GM21381 (cell line): ENCODE data around the gene LPA.
"Not testable (repeated sequence)": the region's sequence is repeated elsewhere in the genome, so short reads cannot be mapped to it uniquely, and the experiment has no call there.

ENCODE experiments used
- ATAC-seq: cut with Tn5 transposase; IDR thresholded peaks from one replicate; pipeline ENCODE4 v1.9.1; 2021; ENCODE audit warnings: mild to moderate bottlenecking, moderate library complexity; ENCODE audit not compliant: unreplicated experiment

The LPA gene

DNA sequence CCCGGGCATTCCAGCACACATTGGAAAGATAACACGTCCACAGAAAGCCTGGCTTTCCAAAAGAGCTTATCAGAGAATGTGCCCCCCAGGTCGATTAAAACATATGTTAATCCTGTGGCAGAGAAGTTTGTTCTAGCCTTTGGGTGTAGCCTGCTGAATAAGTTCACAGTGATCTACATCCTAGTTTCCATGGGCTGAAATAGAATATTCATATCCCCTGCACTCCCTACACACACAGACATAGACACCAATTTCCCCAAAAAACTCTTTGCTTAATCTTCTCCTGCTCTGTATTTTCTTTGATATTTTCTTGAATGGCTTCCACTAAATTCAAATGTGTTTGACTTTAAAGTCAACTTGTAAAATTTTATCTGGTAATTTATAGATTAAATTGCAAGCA is 1.6 kb downstream of the LPA start:
- no peak for ATAC-seq

DNA sequence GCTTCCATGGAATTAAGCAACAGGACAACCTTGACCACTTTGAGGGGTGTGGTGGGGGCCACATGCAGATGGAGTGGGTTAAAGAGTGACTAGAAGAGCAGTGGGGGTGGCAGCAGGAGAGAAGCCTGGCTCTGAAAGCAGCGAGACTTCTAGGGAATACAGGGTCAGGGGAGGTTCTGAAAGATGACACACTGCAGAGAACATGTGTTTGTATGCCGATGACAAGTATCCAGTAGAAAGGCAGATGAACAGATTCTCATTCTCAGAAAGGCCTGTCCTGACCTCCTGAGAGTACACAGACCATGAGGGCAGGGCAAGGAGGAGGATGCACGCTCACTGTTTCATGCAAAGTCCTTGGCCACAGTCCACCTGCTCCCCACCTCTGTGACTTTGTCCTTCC is 2.9 kb downstream of the LPA start:
- no peak for ATAC-seq

DNA sequence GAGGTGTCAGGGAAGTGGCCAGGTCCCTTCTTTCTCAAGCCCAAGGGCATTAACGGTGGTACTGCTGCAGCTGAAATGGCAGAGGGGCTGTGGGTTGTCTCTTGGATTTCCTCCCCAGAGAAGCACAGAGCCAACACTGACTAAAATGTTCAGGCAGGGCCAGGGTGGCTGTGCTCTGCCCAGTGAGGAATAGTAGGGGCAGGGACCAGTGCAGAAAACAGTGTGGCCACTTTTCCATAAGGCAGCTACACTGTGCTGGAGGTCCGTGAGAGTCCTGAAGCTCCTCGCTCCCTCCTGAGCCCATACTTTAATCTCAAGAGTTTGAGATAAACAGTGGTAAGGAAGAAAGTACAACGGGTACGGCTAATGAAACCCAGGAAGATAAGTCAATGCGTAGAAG is 4.5 kb downstream of the LPA start:
- ATAC-seq: no peak

- no peak for ATAC-seq
Observed at GRCh38 chr6:160634706-160635105, 29.4 kb downstream of the LPA start.

- no peak for ATAC-seq
Observed at GRCh38 chr6:160595838-160596832, 67.9 kb downstream of the LPA start.

DNA sequence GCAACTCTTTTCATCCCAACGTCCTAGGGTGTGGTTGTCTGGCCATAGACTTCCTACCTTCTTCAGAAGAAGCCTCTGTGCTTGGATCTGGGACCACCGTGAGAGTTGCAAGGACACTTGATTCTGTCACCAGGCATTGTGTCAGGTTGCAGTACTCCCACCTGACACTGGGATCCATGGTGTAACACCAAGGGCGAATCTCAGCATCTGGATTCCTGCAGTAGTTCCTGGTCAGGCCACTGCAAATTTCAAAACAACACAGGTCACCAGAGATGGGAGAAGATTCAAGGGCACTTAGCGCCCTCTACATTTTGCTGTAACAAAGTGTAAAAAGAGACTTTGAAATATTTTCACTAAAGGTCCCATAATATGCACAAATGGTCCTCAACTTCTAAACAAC is 68.8 kb downstream of the LPA start:
- not testable (repeated sequence) for ATAC-seq

DNA sequence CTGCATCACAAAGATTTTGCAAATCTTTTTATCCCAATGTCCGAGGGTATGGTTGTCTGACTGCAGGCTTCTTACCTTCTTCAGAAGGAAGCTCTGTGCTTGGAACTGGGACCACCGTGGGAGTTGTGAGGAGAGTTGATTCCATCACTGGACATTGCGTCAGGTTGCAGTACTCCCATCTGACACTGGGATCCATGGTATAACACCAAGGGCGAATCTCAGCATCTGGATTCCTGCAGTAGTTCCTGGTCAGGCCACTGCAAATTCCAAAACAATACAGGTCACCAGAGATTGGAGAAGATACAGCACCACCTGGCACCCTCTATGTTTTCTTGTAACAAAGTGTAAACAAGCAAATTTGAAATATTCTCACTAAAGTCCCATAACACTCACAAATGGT is 77.7 kb downstream of the LPA start:
- no peak for ATAC-seq

- ATAC-seq: no peak
Observed at GRCh38 chr6:160583794-160584193, 80.3 kb downstream of the LPA start.

- ATAC-seq: no peak
Observed at GRCh38 chr6:160581406-160581805, 82.7 kb downstream of the LPA start.

GRCh38 chr6:160578515-160578914 is 85.6 kb downstream of the LPA start:
- ATAC-seq: not testable (repeated sequence)

DNA sequence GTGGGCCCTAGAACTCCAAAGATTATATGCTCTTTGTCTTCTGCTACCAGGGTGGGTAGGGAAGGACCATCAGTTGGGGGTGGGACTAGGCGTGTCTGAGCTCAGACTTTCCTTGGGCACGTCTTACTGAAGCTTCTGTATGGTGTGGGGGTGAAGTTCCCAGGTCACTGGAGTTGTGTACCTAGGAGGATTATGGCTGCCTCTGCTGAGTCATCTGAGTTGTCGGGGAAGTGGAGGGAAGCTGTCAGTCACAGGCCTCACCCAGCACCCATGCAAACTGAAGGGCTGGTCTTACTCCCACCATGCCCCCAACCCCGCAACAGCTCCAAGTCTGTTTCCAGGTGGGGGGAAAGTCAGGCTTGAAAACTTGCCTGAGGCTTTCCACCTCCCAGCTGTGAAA is 90.1 kb downstream of the LPA start:
- no peak for ATAC-seq

DNA sequence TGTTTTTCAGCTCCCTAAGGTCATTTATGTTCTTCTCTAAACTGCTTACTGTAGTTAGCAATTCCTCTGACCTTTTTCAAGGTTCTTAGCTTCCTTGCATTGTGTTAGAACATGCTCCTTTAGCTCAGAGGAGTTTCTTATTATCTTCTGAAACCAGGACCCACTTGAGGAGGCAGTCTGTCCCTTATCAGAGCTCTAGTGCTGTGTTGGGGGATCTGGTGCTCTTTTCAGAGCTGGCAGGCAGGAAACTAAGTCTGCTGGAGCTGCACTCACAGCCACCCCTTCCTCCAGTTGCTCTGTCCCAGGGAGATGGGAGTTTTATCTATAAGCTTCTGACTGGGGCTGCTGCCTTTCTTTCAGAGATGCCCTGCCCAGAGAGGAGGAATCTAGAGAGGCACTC is 92.9 kb downstream of the LPA start:
- ATAC-seq: not testable (repeated sequence)

DNA sequence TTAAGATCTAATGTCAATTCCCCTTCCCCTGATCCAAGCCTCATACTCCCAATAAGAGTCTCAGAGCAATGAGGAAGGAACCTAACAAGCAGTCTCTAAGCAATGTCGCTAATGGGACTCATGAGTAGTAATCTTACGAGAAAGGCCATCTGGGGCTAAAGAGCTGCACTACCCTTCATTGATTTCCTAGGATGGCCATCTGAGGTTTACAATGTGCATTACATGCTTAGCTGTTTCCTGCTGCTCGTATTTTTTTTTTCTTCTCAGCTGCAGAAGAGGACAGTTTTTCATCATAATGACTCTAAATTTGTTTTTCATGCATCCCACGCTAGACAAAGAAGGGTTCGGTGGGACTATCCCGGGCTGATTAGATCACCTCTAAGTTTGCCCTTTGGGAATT is 119.3 kb downstream of the LPA start:
- ATAC-seq: no peak

GRCh38 chr6:160535270-160535669 is 128.8 kb downstream of the LPA start:
- no peak for ATAC-seq

- ATAC-seq: peak; percentile 80
Observed at GRCh38 chr6:160534050-160534696, 129.9 kb downstream of the LPA start.

GRCh38 chr6:160532315-160532714 is 131.8 kb downstream of the LPA start:
- no peak for ATAC-seq

DNA sequence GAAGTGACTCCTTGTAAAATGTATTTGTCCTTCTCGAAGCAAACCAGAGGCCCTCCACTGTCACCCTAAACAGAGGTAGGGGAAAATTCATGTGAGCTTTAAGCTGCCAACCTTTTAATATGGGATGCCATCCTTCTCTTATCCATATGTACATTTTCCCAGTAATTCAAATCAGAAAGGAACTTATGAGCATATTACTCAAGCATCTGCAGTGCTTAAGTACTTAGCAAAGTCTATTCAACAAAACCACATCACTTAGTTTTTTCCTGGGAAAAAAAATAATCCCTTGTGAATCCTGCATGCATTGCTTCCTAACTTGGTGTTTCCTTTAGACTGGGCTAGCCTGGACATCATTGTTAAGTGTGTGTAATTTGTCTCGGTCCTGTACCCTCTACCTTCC is 132.2 kb downstream of the LPA start:
- ATAC-seq: no peak

GRCh38 chr6:160529524-160529923 is 134.6 kb downstream of the LPA start:
- not testable (repeated sequence) for ATAC-seq

- ATAC-seq: peak; percentile 25
Observed at GRCh38 chr6:160523223-160523622, 140.9 kb downstream of the LPA start.

DNA sequence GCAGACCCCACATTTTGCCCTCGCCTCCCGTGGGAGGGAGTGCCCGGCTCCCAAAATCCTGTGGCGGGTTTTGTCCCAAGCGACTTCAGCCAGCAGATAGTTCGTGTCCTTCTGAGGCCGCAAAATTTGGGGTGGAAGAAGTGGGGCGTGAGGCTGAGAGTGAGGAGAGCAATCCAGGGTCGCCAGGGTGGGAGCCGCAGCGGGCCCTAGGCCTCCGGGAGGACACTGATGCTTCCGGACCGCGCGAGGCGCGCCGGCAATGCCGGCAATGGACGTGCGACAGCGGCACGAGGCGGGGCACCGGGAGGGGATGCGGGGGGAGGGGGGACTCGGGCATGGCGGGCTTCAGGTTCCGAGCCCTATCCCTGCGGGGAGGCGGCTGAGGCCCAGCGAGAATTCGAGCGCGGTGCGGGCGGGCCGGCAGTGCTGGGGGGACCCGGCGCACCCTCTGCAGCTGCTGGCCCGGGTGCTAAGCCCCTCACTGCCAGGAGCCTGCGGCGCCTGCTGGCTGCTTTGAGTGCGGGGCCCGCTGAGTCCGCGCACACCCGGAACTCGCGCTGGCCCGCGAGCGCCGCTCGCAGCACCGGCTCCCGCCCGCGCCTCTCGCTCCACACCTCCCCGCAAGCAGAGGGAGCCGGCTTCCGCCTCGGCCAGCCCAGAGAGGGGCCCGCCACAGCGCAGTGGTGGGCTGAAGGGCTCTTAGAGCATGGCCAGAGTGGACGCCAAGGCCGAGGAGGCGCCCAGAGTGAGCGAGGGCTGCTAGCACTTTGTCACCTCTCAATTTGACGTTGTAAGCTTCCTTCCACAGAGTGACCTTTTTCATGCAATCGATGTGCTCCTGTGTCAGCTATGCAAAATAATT is 143.8 kb downstream of the LPA start:
- peak; percentile 76 for ATAC-seq

- ATAC-seq: peak; percentile 80
Observed at GRCh38 chr6:160519603-160520042, 144.5 kb downstream of the LPA start.
